ENCODE results near the gene ZNF45.
"Not testable (repeated sequence)": the region's sequence is repeated elsewhere in the genome, so short reads cannot be mapped to it uniquely, and the experiment has no call there.

ZNF45 gene

GRCh38 chr19:43934985-43935708 is at the start of gene ZNF45:
Gene ZNF45 (minus strand): TSS chr19:43935282. CDS start chr19:43922185, 13,097 bp downstream.
- DNase-seq (ENCODE audit: low read depth): peak; percentile 93

- no peak for DNase-seq (ENCODE audit: low read depth)
Observed at GRCh38 chr19:43984687-43985000, 49.6 kb upstream of the ZNF45 start.

GRCh38 chr19:43983912-43984686 is 49.0 kb upstream of the ZNF45 start, which contains the start of gene ZNF155:
Gene ZNF155 (plus strand): TSS chr19:43984188. CDS start chr19:43988544, 4,356 bp downstream.
- peak; percentile 98 for DNase-seq (ENCODE audit: low read depth)

- no peak for DNase-seq (ENCODE audit: low read depth)
Observed at GRCh38 chr19:43983544-43983911, 48.4 kb upstream of the ZNF45 start.

DNA sequence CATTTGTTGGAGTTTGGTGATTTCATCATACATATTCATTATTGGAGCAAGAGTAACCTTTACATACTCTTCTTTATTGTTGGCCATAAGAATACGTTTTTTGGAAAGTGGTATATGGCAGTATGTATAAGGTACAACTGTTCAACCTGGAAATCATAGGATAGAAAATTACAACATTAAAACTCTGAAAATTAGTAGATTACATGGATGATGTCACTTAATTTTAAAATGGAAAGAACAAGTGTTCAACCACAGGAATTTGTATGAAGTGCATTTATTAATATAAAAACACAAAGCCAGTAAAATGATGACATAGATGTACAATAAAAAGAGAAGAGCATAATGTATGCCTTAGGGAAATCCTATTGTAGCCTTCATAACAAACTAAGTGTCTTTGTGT is 41.6 kb upstream of the ZNF45 start:
- no peak for DNase-seq (ENCODE audit: low read depth)

DNA sequence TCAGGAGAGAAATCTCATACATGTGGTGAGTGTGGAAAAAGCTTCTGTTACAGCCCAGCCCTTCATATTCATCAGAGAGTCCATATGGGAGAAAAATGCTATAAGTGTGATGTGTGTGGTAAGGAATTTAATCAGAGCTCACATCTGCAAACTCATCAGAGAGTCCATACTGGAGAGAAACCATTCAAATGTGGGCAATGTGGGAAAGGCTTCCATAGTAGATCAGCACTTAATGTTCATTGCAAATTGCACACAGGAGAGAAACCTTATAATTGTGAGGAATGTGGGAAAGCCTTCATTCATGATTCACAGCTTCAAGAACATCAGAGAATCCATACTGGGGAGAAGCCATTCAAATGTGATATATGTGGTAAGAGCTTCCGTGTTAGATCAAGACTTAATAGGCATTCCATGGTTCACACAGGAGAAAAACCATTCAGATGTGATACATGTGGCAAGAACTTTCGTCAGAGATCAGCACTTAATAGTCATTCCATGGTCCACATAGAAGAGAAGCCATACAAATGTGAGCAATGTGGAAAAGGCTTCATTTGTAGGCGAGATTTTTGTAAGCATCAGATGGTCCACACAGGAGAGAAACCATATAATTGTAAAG is 31.1 kb upstream of the ZNF45 start:
- DNase-seq (ENCODE audit: low read depth): no peak

DNA sequence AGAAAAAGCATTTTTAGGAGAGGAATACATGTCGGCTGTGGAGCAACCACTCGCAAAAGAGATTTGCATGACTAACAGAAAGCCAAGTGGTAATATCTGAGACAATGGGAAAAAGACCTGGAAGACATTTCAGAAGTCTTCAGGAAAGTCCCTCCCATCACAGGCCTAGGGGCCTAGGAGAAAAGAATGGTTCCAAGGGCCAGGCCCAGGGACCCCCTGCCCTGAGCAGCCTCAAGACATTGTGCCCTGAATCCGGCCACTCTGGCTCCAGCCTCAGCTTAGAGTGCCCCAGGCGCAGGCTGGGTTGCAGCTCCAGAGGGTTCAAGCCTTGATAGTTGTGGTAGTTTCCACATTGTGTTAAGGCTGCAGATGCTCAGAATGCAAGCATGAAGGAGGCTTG is 25.3 kb upstream of the ZNF45 start:
- no peak for DNase-seq (ENCODE audit: low read depth)

DNA sequence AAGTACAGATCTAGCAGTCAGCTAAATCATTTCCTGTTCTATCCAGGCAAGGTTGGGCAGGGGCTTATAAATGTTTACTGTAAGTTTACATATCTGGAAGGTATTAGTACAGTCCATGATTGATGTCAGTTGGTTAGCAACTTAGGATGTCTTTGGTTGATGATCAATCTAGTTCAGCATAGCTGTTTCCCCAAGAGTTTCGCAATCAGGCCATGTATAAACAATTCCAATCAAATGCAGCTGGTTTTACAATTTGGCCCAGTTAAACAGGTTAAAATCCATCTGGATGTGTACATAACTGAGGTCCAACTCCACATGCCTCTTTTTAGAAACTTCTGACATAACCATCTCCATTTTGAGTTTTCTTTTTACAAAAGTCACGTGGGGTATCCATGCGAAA is 22.8 kb upstream of the ZNF45 start:
- peak; percentile 86 for DNase-seq (ENCODE audit: low read depth)

GRCh38 chr19:43956827-43957226 is 21.7 kb upstream of the ZNF45 start:
- DNase-seq (ENCODE audit: low read depth): no peak

- DNase-seq (ENCODE audit: low read depth): peak; percentile 100
Observed at GRCh38 chr19:43950834-43951645, 16.0 kb upstream of the ZNF45 start, which contains the start of gene ZNF221. Gene ZNF221 (plus strand): TSS chr19:43951228. CDS start chr19:43962727, 11,499 bp downstream.

- DNase-seq (ENCODE audit: low read depth): not testable (repeated sequence)
Observed at GRCh38 chr19:43949803-43950202, 14.7 kb upstream of the ZNF45 start.

DNA sequence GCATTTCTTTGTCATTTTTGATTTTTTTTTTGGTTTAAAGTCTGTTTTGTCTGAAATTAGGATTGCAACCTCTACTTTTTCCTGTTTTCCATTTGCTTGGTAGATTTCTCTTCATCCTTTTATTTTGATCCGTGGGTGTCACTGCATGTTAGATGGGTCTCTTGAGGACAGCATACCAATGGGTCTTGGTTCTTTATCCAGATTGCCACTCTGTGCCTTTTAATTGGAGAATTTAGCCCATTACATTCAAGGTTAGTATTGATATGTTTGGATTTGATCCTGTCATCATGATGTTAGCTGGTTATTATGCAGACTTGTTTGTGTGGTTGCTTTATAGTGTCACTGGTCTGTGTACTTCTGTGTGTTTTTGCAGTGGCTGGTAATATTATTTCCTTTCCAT is 12.3 kb upstream of the ZNF45 start:
- DNase-seq (ENCODE audit: low read depth): not testable (repeated sequence)

DNA sequence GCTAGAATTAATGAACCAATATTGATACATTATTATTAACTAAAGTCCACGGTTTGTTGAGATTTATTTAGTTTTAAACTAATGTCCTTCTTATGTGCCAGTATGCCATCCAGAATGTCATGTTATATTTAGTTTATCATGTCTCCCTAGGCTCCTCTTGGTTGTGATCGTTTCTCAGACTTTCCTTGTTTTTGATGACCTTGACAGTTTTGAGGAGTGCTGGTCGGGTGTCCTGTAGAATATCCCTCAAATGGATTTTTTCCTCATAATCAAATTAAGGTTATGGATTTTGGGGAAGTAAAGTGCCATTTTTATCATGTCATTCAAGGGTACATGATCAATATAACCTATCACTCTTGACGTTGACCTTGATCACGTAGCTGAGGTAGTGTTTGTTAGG is 6.1 kb upstream of the ZNF45 start:
- DNase-seq (ENCODE audit: low read depth): no peak

DNA sequence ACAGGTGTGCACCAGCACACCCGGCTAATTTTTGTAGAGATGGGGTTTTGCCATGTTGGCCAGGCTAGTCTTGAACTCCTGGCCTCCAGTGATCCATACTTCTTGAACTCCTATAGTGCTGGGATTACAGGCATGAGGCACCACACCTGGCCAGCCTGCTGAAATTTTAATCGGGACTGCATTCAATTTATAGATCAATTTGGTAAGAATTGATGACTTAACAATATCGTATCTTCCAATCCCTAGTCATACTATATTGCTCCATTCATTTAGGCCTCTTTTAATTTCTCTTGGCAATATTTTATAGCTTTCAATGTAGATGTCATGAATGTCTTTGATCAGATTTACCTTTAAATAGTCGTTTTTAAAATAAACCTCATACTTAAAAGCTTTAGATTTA is 5.6 kb upstream of the ZNF45 start:
- no peak for DNase-seq (ENCODE audit: low read depth)

DNA sequence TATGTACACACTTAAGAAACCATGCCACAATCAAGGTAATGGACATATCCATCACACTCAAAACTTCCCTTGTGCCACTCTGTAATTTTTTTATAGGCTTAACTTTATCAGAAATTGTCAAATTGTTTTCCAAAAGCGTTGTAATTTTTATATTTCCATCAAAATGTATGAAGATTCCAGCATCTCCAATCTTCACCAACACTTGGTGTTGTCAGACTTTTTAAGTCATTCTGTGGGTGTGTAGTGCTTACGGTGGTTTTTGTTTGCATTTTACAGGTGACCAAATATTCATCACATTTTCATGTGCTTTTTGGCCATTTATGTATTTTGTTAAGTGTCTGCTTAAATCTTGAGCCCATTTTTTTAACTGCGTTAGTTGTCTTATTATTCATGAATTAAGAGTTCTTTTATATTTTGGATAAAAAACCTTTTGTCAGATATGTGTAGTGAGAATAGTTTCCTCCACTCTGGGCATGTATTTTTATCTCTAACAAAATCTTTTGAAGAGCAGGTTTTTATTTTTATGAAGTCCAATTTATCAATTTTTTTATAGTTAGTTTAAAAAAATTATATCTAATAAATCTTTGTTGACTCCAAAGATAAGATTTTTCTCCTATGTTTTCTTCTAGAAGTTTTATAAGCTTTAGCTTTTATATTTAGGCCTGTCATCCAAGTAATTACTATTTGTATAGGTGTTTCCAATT is 4.6 kb upstream of the ZNF45 start:
- no peak for DNase-seq (ENCODE audit: low read depth)

- DNase-seq (ENCODE audit: low read depth): no peak
Observed at GRCh38 chr19:43936188-43936587, 1.1 kb upstream of the ZNF45 start.

GRCh38 chr19:43934055-43934984 is 762 bp downstream of the ZNF45 start:
- DNase-seq (ENCODE audit: low read depth): peak; percentile 11

- DNase-seq (ENCODE audit: low read depth): no peak
Observed at GRCh38 chr19:43928820-43929219, 6.3 kb downstream of the ZNF45 start.

DNA sequence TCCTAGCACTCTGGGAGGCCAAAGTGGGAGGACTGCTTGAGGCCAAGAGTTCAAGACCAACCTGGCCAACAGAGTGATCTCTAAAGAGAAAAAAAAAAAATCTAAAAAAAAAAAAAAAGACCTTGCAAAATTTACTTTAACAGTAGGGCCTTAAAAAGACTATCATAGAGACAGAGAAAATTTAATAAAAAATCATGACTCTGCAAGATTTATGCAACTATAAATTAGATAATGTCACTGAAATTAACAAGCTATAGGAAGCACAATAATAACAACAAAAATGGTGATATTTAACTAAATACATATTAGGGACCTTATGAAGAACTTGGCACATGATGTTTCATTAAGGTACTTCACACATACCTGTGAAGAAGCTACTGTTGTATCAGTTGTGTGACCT is 11.2 kb downstream of the ZNF45 start:
- DNase-seq (ENCODE audit: low read depth): no peak

DNA sequence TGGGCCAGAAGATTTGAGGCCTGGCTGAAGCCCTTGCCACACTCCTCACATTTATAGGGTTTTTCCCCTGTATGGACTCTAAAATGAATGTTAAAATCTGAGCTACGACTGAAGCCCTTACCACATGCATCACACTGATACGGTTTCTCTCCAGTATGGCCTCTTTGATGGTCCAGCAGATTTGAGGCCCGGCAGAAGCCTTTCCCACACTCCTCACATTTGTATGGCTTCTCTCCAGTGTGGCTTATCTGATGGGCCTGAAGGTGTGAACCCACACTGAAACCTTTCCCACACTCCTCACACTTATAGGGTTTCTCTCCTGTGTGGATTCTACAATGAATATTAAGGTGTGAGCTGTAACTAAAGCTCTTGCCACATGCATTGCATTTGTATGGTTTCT is 21.0 kb downstream of the ZNF45 start:
- DNase-seq (ENCODE audit: low read depth): no peak
